ENCODE measurements around the gene MED31. TPM values are rescaled to one million over a fixed set of nuclear protein-coding genes. Genes with fewer than 3 reads are reported as not detected.
"Not testable (repeated sequence)": the region's sequence is repeated elsewhere in the genome, so short reads cannot be mapped to it uniquely, and the experiment has no call there.

MED31 gene
- 16.8 and 19.1 TPM in 2 replicates for total RNA-seq

DNA sequence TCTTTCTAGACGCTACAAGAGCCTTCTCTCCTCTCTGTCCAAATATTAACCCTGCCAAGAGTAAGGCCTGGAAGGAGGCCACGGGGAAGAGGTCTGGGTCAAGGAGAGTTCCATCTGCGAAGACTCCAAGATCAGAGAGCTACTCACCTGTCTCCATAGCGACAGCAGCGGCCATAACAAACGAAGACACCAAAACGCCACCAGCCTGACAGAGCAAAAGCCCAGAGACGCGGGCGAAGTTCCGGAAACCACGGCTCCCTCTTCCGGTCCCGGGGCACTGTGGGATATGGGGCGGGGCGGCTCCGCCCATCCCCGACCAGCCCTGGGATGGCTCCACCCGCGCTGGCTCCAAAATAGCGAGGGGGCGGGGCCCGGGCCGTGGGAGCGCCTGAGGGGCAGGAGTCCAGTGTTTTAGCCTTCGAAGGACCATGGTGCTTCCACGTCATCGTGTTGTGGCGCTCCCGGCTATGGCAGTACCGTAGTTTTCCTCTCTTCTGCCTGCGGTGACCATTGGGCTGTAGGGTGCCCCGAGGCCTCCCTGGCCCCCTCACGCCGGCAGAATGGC, at the start of gene MED31, which contains the start of gene C17orf100:
TSS of gene MED31 (minus strand) at position 252 of the 565 bp plus-strand sequence. CDS start at position 175, 77 bp downstream.
TSS of gene C17orf100 (plus strand) at position 409 of the 565 bp plus-strand sequence. CDS start at position 561, 152 bp downstream.
- intact Hi-C loops (cut with micrococcal nuclease): loop anchor here (1.0 to 10.0 kb wide), 4 partner anchors 11 to 1707 kb away; partner anchors contain the start of genes DERL2, KIAA0753, MIS12 and NLRP1

DNA sequence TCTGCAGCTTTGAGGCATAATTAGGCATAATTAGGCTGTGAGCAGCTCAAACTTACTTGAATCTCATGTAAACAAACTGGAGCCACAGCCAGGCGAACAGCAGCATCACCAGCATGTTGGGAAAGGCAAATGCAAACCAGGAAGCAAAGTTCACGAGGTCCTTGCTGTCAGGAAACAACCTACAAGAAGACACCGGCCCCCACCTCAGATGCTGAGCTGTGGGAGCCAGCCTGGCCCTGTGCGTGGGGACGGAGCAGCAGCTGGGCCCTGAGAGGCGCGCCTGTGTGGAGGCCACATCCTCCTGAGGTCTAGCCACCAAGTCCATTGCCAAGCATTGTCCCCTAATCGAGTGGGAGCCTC, 49.5 kb upstream of the MED31 start:
- intact Hi-C loops (cut with micrococcal nuclease): no loop called here

DNA sequence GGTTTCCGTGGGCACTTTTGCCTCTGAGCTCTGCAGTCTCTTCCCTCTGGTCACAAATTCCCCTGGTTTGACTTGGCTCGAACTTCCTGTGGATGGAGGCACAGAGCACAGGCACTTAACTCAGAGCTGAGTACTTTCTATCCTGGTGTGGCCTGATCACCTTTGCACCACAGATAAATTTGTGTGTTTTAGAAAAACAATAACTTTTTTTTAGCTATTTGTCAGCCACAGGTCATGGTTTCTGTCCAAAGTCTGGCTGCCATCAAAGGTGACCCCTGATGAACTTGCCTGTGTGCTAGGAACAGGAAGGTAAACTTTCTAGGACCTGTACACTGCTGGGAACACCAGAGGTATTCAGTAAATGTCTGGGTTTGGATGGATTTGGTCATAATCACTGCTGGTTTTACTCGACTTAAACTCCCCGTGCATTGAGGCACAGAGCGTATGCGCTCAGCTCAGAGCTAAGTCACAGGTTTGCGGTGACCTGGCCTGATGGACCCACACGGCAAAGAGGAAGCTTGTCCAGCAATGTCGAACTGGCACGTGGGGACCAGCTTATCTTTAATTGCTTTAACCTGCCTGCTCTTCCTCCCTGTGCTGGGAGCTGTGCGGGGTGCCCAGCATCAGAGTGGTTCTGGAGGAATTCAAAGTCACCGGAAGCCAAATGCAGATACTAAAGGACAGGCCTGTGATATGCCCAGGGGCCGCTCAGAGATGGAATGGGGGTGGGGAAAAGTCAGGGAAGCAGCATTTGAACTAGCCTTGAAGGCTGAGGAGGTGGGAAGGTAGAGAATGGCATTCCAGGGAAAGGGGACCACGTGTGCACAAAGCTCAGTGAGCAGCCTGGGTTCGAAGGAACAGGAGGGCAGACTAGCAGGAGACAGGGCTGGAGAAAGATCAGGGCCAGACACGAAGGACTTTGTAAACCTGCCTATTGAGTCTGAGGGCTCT, 48.9 kb upstream of the MED31 start:
- intact Hi-C loops (cut with micrococcal nuclease): no loop called here

DNA sequence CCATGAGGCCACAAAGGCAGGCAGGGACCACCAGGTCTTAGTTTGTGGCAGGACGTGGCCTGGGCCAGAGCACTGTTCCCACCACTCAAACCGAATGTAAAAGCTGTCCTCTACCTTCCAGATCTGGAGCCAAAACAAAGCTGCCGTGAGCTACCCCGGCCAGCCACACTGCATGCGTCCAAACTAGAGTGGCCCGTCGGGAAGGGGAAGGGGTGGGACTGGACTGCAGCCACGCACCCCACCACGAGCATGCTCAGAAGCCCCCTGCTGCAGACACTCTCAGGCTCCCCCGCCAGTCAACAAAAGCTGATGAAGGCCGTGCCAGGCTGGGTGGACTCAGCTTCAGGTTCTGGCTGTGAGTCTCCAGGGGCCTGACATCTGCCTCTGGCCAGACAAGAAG, 46.6 kb upstream of the MED31 start:
- intact Hi-C loops (cut with micrococcal nuclease): no loop called here

DNA sequence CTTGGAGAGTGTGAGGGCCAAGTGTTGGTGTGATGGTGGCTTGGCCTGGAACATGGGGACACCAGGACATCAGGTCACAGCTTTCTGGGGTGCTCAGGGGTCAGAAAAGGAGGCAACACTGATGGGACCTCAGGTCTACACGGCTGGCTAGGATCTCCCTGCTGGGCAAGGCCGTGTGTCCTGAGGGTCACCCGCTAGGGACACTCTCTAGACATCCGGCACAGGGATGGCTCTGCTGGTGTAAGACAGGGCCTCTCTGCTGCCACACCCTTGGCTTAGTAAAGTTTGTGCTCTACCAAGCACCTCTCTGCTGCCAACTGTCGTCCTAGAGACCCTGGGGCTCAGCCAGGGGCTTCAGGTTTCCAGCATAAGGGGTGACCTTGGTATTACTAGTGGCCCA, 45.5 kb upstream of the MED31 start:
- intact Hi-C loops (cut with micrococcal nuclease): no loop called here

DNA sequence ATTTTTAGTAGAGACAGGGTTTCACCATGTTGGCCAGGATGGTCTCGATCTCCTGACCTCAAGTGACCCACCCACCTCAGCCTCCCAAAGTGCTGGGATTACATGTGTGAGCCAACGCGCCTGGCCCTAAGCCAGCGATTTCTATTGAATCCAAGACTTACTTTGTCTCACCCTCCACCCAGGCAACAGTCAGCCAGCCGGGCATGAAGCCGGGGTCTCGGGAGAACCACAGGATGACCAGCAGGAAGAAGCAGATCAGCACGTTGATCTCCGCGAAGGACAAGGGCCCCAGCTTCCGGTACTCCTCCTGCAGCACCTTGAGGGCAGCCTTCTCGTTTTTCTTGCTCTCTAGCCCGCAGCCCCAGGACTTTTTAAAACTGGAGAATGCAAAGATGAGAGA, 44.2 kb upstream of the MED31 start:
- intact Hi-C loops (cut with micrococcal nuclease): no loop called here

DNA sequence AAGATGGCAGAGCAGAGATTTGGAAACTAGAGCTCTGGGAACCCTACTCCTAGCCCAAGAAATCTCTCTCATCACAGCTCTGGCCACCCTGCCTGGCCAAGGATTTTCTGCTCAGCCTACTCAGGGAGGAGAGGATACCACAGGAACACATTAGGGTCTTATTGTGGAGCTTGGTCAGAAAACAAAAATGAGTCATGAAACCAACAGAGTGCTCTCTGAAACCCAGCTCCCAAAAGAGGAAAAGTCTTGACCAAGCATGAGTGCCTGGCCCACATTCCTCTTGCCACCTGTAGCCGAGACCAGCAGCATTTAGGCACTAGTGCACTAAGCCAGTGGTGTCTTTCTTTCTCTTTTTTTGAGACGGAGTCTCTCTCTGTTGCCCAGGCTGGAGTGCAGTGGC, 43.6 kb upstream of the MED31 start:
- intact Hi-C loops (cut with micrococcal nuclease): no loop called here

DNA sequence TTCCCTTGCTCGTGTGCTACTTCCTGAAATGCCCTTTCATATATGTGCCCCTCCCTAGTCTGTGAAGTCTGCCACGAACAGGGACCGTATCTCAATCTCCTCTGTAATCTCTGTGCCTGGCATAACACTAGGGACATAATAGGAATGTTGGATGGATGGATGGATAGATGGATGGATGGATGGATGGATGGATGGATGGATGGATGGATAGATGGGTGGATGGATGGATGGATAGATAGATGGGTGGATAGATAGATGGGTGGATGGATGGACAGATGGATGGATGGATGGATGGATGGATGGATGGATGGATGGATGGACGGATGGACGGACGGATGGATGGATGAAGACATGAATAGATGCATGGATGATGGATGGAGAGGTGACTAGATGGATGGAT, 40.6 kb upstream of the MED31 start:
- intact Hi-C loops (cut with micrococcal nuclease): not testable (repeated sequence)

DNA sequence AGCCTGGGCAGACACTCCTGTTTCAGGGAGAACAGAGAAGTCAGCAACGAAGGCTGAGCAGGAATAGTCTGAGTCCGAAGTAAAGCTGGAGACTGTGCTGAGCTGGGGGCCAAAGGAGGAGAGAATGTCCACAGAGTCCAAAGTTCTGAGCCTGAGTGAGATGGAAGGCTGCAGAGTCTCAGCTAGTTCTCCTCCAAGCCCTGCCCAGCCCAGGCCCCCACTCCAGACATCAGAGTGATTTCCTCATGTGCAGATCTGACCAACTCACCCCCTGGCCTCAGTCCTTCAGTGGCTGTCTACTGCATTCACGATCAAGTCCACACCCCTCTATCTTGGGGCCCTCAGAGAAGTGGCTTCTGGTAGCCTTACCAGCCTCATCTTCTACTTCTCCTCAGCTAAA, 40.1 kb upstream of the MED31 start:
- intact Hi-C loops (cut with micrococcal nuclease): no loop called here

DNA sequence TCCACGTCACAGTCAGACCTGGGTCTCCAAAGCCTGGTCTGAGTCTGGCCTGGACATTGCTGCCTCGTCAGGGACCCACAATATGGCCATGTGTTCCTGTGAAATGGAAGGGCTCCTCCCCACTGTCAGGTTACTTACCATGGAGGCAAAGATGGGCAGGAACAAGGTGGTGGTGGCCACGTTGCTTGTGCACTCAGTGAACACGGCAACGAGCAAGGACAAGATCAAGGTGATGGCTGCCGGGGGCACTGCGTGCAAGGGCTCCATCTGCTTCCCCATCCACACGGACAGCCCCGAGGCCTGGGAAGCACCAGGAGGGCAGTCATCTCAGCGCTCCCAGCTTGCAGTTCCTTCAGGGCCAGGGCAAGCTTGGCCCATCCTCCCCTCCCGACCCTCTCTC, 39.2 kb upstream of the MED31 start:
- intact Hi-C loops (cut with micrococcal nuclease): no loop called here

DNA sequence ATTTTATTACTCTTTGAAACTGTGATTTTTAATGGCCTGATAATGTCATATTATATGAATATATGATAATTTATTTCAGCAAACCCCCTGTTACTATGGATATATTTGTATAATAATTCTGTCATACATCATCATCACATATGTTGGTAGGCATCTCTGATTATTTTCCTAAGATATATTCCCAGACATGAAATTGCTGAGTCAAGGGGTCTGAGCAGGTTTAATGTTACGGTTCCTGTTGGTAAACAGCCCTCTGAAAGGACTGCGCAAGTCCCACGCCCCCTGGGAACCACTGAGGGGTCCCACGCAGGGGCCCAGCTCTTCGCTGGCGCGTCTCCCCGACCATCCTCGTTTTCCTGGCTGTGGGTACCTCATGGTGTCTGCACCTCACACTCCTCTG, 37.5 kb upstream of the MED31 start:
- intact Hi-C loops (cut with micrococcal nuclease): no loop called here

DNA sequence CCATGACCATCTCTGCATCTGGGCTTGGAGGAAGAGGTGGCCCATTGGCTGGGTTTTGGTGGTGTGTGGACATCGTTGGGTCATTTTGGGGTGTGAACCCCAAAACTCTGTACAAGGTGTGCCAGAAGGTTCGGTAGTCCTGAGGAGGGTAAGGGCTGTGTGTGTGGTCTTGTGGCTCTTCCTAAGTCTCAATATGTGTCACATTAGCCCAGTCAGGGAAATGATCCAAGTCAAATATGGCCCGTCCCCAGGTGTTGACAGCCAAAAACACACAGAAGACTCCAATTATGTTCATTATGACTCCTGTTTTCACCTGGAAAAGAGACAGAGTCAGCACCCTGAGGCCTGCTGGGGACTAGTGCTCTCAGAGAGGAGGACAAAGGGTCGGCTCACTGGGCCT, 34.6 kb upstream of the MED31 start:
- intact Hi-C loops (cut with micrococcal nuclease): no loop called here

DNA sequence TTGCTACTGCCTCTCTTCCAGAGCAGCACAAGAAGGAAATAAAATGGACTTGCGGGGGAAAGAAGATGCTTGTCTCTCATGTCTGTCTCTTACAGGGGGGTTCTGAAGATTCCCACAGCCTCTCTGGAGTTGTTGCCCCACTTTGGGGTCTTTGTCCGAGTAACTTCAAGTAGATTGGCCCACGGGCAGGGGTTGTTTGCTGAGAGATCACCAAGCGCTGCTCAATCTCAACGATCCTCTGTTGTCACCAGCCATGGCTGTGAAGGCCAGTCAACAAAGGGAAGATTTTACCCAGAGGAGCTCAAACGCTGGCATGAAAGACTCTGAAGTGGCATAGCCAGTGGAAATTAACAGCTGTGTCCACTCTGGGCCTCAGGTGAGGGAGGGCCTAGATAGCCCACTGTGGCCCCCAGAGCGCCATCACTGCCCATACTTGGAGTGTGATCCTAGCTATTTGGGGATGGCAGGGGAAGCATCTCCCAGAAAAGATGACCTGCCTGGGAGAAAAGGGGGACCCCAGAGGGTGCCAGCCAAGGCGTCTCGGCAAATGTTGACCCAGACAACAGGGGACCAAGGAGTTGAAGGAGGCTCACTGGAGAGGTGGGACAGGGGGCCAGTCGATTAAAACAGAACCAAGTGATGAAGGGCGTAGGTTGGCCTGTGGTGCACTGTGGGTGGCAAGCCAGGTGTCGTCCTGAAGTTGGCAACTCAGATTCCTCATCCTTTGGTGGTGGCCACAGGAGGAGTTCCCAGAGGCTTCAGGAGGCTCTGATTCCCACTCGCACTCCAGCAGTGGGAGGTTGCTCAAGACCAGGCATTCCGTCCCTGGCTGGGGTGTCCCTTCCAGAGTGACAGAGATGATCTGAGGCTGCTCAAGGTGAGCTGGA, 33.7 kb upstream of the MED31 start:
- intact Hi-C loops (cut with micrococcal nuclease): no loop called here

DNA sequence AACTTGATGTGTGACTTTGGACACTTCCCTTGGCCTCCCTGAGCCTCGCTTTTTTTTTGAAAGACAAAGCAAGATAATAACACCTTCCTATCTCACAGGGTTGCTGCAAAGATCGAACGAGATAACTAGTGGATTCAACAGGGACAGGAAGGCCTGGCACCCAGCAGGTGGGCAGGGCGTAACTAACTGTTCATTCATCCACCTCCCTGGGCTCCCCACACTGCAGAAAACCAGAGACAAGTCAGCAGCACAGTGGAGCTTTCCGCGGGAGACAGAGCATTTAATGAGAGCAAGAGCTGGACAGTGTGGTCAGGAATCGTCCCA, 33.0 kb upstream of the MED31 start:
- intact Hi-C loops (cut with micrococcal nuclease): no loop called here

DNA sequence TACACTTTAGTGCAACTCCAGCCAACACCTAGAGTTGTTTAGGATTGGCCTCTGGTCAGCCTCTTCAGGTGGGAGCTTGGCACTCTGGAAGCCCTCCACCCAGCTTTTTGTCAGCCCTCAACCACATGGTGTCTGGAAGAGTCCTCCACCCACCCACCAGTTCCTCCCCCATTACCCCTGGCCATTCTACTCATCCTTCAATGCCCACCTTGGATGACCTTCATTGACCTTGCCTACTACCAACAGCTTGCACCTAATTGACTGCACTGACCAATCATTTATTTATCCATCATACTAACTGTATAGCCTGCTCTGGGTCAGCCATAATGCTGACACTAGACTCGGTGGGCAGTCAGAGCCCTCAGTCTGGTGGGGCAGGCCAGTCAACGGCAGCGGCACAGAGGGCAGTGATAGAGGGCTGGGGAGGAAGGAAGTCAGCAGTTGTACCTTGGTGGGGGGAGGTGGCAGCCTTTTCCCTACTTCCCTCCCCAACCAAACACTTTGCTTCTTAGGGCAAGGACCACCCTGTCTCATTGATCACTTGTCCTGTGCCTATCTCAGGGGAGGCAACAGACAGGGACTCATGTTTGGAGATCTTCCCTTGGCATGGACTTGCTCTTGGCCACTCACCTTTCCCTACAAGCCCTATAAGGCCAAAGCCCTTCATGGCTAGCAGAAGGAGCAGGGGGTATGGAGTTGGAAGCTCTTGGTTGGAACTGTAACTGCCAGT, 32.5 kb upstream of the MED31 start:
- intact Hi-C loops (cut with micrococcal nuclease): no loop called here

DNA sequence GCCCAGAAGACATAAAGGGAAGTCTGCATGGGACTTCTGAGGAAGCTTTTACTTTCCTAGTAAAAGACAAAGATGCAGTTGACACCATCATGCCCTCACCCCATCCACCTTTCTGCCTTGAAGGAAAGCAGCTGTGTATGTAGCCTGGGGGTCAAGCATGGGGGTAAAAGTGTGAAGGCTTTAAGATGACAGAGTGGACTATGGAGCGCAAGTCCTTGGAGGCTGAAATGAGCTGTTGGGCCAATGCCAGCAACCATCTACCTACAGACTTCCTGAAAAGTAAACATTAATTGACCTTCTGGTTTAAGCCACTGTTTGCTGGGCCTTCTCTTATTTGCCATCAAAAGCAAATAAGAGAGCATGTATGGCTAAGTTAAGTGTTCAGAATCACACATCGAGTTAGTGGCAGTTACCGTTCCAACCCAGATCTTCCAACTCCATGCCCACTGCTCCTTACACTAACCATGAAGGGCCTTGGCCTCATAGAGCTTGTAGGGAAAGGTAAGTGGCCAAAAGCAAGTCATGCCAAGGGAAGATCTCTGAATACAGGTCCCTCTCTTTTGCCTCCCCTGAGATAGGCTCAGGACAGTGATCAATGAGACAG, 31.8 kb upstream of the MED31 start:
- intact Hi-C loops (cut with micrococcal nuclease): no loop called here

DNA sequence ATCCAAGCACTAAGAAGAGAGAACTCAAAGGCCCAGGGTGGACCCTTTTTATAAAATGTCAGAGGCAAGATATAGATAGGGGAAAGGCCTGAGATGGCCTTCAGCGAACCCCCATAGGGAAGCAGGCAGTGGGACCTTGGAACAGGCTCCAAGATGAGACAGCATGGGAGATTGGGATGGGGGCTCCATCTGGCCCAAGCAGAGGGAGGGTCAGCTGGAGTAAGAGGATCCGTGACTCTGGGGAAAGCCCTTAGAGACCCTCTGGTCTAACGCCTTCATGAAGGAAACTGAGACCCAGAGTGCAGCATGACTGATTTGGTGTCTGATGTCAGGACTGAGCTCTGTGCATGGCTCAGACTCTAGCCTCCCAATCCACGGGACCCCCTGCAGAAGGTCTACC, 30.9 kb upstream of the MED31 start:
- intact Hi-C loops (cut with micrococcal nuclease): no loop called here

DNA sequence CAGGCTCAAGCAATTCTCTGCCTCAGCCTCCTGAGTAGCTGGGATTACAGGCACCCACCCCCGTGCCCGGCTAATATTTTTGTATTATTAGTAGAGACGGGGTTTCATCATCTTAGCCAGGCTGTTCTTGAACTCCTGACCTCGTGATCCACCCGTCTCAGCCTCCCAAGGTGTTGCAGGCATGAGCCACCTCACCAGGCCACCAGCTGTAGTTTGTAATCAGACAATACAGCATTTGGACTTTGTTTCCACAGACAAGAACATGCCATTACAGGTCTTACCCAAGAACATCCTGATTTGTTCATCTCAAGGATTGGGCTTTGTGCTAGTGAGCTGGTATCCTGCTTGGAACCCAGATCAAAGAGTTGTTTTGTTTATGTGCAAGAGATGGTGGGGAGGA, 30.3 kb upstream of the MED31 start:
- intact Hi-C loops (cut with micrococcal nuclease): no loop called here

DNA sequence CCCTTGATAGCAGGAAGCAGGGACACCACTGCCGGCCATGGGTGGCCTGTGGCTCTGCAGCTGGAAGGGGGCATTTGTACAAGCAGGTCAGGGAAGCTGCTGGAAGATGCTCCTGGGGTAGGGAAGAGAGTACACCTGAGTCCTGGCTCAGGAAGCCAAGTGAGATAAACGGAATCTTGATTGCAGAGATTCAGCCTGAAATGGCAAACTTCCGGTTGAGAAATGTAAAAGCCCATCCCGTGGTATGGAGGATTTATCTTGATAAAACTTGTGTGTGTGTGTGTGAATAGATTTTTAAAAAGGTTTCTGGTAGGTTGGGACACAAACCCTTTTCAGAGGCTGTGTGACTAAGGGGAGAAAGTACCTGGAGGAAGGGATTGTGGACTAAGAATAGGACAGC, 29.8 kb upstream of the MED31 start:
- intact Hi-C loops (cut with micrococcal nuclease): no loop called here

DNA sequence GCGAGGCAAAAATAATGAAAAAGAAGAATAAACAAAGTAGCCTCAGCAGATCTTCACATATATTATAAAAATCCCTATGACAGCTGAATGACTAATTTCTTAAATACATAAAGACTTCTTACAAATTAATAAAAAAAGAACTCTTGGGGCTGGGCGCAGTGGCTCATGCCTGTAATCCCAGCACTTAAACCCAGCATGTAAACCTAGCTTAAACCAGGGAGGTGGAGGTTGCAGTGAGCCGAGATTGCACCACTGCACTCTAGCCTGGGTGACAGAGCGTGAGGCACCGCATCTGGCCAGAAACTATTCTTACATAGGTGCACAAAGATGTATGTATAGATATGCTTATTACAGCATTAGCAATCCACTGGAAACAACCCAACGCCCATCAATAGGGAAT, 27.8 kb upstream of the MED31 start:
- intact Hi-C loops (cut with micrococcal nuclease): no loop called here

DNA sequence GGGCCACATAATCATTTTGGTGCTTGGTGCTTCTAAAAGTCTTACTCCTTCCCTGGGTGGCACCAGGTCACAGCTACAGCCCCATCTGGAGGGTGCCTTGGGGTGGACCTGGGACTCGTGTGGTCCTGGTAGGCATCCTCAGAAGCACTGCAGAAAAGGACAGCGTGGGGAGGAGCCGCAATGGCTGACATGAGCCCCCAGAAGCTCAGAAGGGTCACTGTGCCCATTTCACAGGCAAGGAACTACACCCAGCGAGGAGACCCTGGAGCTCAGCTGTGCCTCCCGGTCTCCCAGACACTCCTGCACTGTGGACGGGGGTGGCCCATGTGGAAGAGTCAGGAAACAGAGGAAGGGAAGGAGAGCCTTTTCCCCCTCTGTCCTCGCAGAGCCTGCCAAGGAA, 26.5 kb upstream of the MED31 start:
- intact Hi-C loops (cut with micrococcal nuclease): no loop called here
